RWPE2 (cell line): ENCODE measurements around the gene SF1.

Experiments
- ATAC-seq: fragments of 200-7000 bp; cut with Tn5 transposase; 3 replicates; pipeline ENCODE4 v1.9.1; 2021; ENCODE audit warnings: low read depth
- DNase-seq: peaks from one replicate; pipeline ENCODE4 v3.0.0-alpha.2; 2020; ENCODE audit warnings: low spot score
- H3K27ac ChIP-seq: fragments of 450-650 bp; 2 replicates; pipeline ENCODE4 v1.5.1; 2017; ENCODE audit warnings: mild to moderate bottlenecking; ENCODE audit not compliant: poor library complexity, severe bottlenecking
- H3K27me3 ChIP-seq: fragments of 250-450 bp; sonication (Bioruptor Pico); 2 replicates; pipeline ENCODE4 v1.5.1; 2021; ENCODE audit warnings: mild to moderate bottlenecking, moderate library complexity; ENCODE audit not compliant: insufficient read depth, poor library complexity, severe bottlenecking
- H3K36me3 ChIP-seq: fragments of 250-450 bp; sonication (Bioruptor Pico); 2 replicates; pipeline ENCODE4 v1.5.1; 2020; ENCODE audit warnings: low read depth, mild to moderate bottlenecking, moderate library complexity
- H3K4me1 ChIP-seq: fragments of 250-450 bp; sonication (Bioruptor Pico); 2 replicates; pipeline ENCODE4 v1.5.1; 2021; ENCODE audit warnings: mild to moderate bottlenecking, moderate library complexity; ENCODE audit not compliant: insufficient read depth, poor library complexity, severe bottlenecking
- H3K4me3 ChIP-seq: fragments of 250-450 bp; sonication (Bioruptor Pico); 2 replicates; pipeline ENCODE4 v1.5.1; 2021; ENCODE audit warnings: mild to moderate bottlenecking, moderate library complexity; ENCODE audit not compliant: severe bottlenecking
- H3K9me3 ChIP-seq: fragments of 250-450 bp; sonication (Bioruptor Pico); 2 replicates; pipeline ENCODE4 v1.5.1; 2021; ENCODE audit warnings: mild to moderate bottlenecking, moderate library complexity; ENCODE audit not compliant: severe bottlenecking
- TF ChIP-seq, protein P1 (sequence below): fragments of 450-650 bp; IDR thresholded peaks from one replicate; pipeline ENCODE4 v1.5.1; 2017; ENCODE audit warnings: mild to moderate bottlenecking, moderate library complexity; ENCODE audit not compliant: poor library complexity, severe bottlenecking

The SF1 gene

DNA sequence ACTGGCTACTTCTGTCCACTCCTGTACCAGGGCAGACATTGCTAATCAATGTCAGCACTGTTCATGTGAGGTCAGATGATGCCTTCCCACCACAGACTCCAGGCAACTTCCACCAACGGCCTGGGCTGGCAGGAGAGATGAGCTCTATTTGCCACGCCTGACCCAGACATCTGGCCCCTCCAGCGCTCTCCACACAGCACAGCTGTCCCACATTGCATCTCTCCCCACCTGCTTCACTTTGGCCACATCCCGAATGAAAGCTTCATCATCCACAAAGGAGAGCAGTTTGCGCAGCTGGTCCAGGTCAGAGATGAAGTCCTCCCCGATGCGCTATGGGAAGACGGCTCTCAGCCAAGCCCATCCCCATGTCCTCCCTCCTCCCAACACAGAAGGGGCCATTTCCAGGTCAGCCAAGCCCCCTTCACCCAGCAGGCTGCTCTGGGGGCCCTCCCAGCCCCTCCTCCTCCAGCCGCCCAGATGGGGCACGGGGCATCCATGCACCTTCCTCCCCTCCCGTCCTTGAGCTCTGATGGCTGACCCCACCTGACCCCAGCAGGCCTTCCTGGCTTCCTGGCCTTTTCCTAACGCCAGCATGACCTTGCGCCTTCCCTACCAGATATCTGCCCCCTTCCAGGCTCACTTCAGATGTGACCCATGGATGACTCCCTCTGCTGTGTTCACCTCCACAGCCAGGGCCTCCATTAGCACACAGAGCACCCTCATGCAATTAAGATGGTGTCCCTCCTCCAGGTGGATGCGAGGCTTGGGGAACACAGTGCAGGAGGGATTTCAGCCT is 26.0 kb downstream of the SF1 start:
- Histone ChIP-seq H3K27ac (no peak overlapping the region), H3K36me3 (no peaks in the 10 kb centered on the region), H3K4me3 (no peak overlapping the region), H3K27me3 (no peaks in the 10 kb centered on the region), H3K4me1 (peaks cover 4% of the 10 kb centered on the region), H3K9me3 (no peaks in the 10 kb centered on the region)
- no peak for DNase-seq
- no peak for ATAC-seq
- TF ChIP-seq, protein P1, sequence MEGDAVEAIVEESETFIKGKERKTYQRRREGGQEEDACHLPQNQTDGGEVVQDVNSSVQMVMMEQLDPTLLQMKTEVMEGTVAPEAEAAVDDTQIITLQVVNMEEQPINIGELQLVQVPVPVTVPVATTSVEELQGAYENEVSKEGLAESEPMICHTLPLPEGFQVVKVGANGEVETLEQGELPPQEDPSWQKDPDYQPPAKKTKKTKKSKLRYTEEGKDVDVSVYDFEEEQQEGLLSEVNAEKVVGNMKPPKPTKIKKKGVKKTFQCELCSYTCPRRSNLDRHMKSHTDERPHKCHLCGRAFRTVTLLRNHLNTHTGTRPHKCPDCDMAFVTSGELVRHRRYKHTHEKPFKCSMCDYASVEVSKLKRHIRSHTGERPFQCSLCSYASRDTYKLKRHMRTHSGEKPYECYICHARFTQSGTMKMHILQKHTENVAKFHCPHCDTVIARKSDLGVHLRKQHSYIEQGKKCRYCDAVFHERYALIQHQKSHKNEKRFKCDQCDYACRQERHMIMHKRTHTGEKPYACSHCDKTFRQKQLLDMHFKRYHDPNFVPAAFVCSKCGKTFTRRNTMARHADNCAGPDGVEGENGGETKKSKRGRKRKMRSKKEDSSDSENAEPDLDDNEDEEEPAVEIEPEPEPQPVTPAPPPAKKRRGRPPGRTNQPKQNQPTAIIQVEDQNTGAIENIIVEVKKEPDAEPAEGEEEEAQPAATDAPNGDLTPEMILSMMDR: no peak

- Histone ChIP-seq H3K9me3 (no peaks in the 10 kb centered on the region), H3K4me1 (peaks cover 4% of the 10 kb centered on the region), H3K27me3 (no peaks in the 10 kb centered on the region), H3K4me3 (no peak overlapping the region), H3K36me3 (no peaks in the 10 kb centered on the region), H3K27ac (no peak overlapping the region)
- TF ChIP-seq, protein P1: no peak
- DNase-seq: no peak
- ATAC-seq: no peak
Measured at GRCh38 chr11:64751580-64751979, 26.8 kb downstream of the SF1 start.

DNA sequence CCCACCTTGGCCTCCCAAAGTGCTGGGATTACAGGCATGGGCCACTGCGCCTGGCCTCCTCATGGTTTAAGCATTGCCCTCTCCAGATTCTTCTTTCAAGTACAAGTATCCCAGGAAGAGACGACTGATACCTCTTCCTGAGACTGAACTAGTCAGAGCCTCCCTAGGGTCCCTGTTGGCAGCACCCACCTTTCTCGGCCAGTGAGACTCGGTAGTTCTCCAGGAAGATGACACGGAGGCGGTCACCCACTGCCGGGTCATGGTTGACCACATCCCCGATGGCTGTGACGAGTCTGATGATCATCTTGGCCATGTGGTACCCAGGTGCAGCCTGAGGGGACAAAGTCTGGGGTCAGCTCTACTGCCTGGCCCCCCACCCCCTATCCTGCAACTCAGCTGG is 27.2 kb downstream of the SF1 start:
- Histone ChIP-seq H3K9me3 (no peaks in the 10 kb centered on the region), H3K27me3 (no peaks in the 10 kb centered on the region), H3K36me3 (no peaks in the 10 kb centered on the region), H3K27ac (no peak overlapping the region), H3K4me1 (peaks cover 4% of the 10 kb centered on the region), H3K4me3 (no peak overlapping the region)
- no peak for ATAC-seq
- TF ChIP-seq, protein P1: no peak
- no peak for DNase-seq

DNA sequence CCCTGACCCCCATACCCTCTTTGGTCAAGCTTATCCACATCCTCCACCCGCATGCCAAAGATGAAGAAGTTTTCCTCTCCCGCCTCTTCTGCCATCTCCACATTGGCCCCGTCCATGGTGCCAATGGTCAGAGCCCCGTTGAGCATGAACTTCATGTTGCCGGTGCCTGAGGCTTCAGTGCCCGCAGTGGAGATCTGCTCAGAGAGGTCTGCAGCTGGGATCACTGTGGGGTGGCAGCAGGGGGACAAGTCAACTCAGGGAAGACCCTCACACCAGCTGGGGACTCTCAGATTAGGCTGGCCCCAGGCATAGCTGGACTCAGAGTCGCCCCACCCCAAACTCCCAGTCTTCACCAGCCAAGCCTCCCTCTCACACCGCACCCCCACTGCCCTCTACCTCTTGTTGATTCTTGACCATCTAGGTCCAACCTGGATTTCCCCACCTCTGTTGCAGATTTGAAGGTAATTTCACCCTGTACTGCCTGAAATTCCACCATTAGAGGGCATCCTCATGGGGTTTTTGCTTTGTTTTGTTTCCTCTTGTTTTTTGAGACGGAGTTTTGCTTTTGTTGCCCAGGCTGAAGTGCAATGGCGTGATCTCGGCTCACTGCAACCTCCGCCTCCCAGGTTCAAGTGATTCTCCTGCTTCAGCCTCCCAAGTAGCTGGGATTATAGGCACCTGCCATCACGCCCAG is 27.8 kb downstream of the SF1 start:
- Histone ChIP-seq H3K9me3 (no peaks in the 10 kb centered on the region), H3K27ac (no peak overlapping the region), H3K36me3 (no peaks in the 10 kb centered on the region), H3K4me3 (no peak overlapping the region), H3K4me1 (peaks cover 4% of the 10 kb centered on the region), H3K27me3 (peaks cover 1% of the 10 kb centered on the region)
- TF ChIP-seq, protein P1: peak; percentile 11
- peak; percentile 45 for DNase-seq
- ATAC-seq: no peak
